Lower lobe of right lung (tissue), 2 donors: ENCODE data around the gene HYDIN. TPM values are rescaled to one million over a fixed set of nuclear protein-coding genes. Genes with fewer than 3 reads are reported as not detected.

ENCODE experiments used
- ATAC-seq, 2 donors: fragments of 200-7000 bp; cut with Tn5 transposase; one replicate each; pipeline ENCODE4 v1.9.1; 2020 to 2022; ENCODE audit warnings: mild to moderate bottlenecking in 2 of 2, moderate library complexity in 2 of 2
- DNase-seq: peaks from one replicate; pipeline ENCODE4 v3.0.0-alpha.2; 2020
- H3K27ac ChIP-seq: fragments of 200-600 bp; one replicate; pipeline ENCODE4 v1.8.0; 2022
- H3K27me3 ChIP-seq: fragments of 200-600 bp; one replicate; pipeline ENCODE4 v1.8.0; 2022; ENCODE audit warnings: low read depth
- H3K36me3 ChIP-seq: fragments of 200-600 bp; one replicate; pipeline ENCODE4 v1.8.0; 2022; ENCODE audit warnings: mild to moderate bottlenecking
- H3K4me1 ChIP-seq: fragments of 200-600 bp; one replicate; pipeline ENCODE4 v1.8.0; 2022
- H3K4me3 ChIP-seq: fragments of 200-600 bp; one replicate; pipeline ENCODE4 v1.8.0; 2022; ENCODE audit warnings: mild to moderate bottlenecking
- H3K9me3 ChIP-seq: fragments of 200-600 bp; one replicate; pipeline ENCODE4 v1.8.0; 2022
- CTCF ChIP-seq: fragments of 200-600 bp; IDR thresholded peaks from one replicate; pipeline ENCODE4 v1.8.0; 2022; ENCODE audit warnings: antibody characterized with exemption, mild to moderate bottlenecking
- intact Hi-C: fragments of 100-400 bp; cut with DNase I; formaldehyde crosslinking; loops from one replicate; pipeline ENCODE4 v1.11.0; 2022
- total RNA-seq: library from RNA; stranded (reverse); fragmentation: NEBNext Ultra II Directional; extraction: Animal tissue kit (Norgen Biotek cat#: 25700); gene quantifications from one replicate; pipeline ENCODE4 v1.2.1, GENCODE V29; 2021
- donor health status: DM: no; HTN: yes; CAD: no; lungs with severe emphysema.

The HYDIN gene
- total RNA-seq, 1 donor from 2014 or later = 19.5 TPM

- TF ChIP-seq CTCF = no peak
- H3K9me3 ChIP-seq = no peaks in the 10 kb centered on the region
- intact Hi-C loops = no loop called here
- peaks cover 5% of the 10 kb centered on the region for H3K36me3 ChIP-seq
- no peak overlapping the region for H3K4me3 ChIP-seq
- no peak for DNase-seq
- H3K27ac ChIP-seq = no peak overlapping the region
- H3K4me1 ChIP-seq = peaks cover 22% of the 10 kb centered on the region
- no peak for ATAC-seq
- H3K27me3 ChIP-seq = no peaks in the 10 kb centered on the region
Observed at GRCh38 chr16:70803319-70803718, 427.2 kb downstream of the HYDIN start.

- Histone ChIP-seq H3K27me3 (no peaks in the 10 kb centered on the region), H3K4me1 (peaks cover 22% of the 10 kb centered on the region), H3K27ac (peak overlapping the region; percentile 83), H3K36me3 (peaks cover 10% of the 10 kb centered on the region), H3K4me3 (peak overlapping the region; percentile 89), H3K9me3 (no peaks in the 10 kb centered on the region)
- intact Hi-C loops = no loop called here
- DNase-seq = no peak
- no peak for ATAC-seq
- no peak for TF ChIP-seq CTCF
Observed at GRCh38 chr16:70801611-70802010, 428.9 kb downstream of the HYDIN start.

DNA sequence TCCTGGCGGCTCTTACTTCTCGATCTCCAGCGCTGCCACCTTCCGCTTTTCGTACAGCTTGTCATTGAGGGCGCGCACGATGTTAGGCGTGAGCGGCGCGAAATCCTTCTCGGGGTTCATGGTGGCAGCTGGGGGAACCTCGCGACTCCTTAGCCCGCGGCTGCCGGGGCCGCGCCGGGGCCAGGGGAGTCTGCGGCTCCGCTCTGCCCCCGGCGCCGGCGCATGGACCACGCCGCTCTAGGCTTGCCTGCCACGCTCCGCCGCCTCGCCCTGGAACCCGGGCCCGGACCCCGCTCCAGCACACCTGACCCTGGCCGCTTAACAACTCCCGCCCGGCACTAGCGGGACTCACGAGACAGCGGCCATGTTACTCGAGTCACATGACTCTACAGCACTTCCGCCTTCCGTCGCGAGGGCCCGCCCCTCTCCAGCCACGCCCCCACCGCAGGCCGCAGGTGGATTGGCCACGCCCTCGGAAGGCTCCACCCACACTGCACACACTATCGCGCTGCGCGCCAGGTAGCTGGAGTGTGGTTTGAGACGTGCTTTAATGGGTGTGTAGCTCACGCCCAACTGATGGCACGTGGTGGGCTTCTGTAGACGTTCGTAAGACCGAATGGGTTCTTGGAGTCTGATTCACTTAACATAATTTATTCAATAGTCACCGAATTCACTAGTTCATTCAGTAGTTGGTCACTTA, 429.6 kb downstream of the HYDIN start, which contains the start of gene VAC14:
VAC14 (minus strand) TSS at position 378 of the 700 bp plus-strand sequence; CDS start at position 120, 258 bp downstream.
- Histone ChIP-seq H3K36me3 (peaks cover 10% of the 10 kb centered on the region), H3K27me3 (no peaks in the 10 kb centered on the region), H3K4me1 (peaks cover 22% of the 10 kb centered on the region), H3K4me3 (peak within 1 kb of the TSS; percentile 89), H3K9me3 (no peaks in the 10 kb centered on the region), H3K27ac (peak within 1 kb of the TSS; percentile 83)
- ATAC-seq = peak; percentile 98 to 100
- intact Hi-C loops = no loop called here
- DNase-seq = peak; percentile 97
- TF ChIP-seq CTCF = no peak

DNA sequence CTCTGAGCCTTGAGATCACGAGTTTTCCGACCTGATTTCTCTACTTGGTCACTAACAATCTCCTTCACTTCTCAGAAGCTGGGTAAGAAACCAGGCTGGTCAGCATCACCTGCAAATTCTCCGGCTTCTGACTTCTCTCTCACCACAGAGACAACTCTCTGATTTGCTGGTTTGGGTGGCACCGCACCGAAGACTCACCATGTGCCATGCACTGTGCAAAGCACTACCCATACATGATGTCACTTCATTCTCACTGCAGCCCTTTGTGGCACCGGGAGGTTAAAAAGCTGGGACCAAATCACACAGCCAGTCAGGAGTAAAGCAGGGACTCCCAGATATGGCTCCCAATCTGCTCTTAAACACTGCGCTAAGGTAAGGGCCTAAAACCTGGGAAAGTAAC, 430.2 kb downstream of the HYDIN start:
- H3K36me3 ChIP-seq = peaks cover 10% of the 10 kb centered on the region
- no peak for TF ChIP-seq CTCF
- DNase-seq = no peak
- ATAC-seq = no peak
- peak overlapping the region; percentile 83 for H3K27ac ChIP-seq
- no peaks in the 10 kb centered on the region for H3K9me3 ChIP-seq
- no peaks in the 10 kb centered on the region for H3K27me3 ChIP-seq
- peaks cover 22% of the 10 kb centered on the region for H3K4me1 ChIP-seq
- intact Hi-C loops = no loop called here
- H3K4me3 ChIP-seq = peak overlapping the region; percentile 89

GRCh38 chr16:70796301-70796700, 434.2 kb downstream of the HYDIN start:
- DNase-seq = no peak
- Histone ChIP-seq H3K4me3 (no peak overlapping the region), H3K27ac (no peak overlapping the region), H3K27me3 (no peaks in the 10 kb centered on the region), H3K36me3 (peaks cover 10% of the 10 kb centered on the region), H3K4me1 (peaks cover 20% of the 10 kb centered on the region), H3K9me3 (no peaks in the 10 kb centered on the region)
- ATAC-seq = no peak
- no peak for TF ChIP-seq CTCF
- intact Hi-C loops = no loop called here
